ENCODE results near the gene ZSCAN30. TPM values are rescaled to one million over a fixed set of nuclear protein-coding genes. Genes with fewer than 3 reads are reported as not detected.

The ZSCAN30 gene
- total RNA-seq, result 15.6 and 24.0 TPM in 2 replicates

DNA sequence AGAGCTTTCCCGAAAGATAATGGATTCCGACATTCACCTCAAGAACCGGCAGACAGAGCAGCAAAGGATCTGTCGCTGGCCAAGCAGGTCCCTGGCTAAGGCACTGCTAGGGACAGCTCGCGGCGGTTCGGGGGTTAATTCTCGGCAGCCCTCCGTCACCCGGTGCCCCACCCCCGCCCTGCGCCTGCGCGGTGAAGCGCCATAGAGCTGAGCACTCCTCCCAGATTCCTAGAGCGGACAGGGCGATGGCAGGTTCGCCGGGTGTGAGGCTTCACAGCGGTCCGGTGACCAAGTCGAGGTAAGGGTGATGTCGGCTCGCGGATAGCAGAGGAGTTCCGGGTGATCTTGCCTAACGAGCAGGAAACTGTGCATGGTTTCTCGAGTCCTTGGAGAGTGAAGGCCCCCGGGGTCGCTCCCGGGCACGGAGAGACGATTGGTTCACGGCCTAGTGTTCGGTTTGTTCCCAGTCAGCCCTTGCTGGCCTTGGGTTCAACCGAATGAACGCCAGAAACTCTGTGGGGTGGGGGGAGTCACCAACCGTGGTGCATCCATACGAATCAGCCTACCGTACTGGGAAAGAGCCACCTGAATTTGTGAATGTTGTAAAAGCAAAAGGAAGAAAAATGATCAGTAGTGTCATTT lies at the start of gene ZSCAN30:
ZSCAN30 (minus strand) TSS at position 136 of the 642 bp plus-strand sequence. CDS start 25,877 bp downstream, outside the sequence.
- DNase-seq (ENCODE audit: low read depth), result peak; percentile 85

DNA sequence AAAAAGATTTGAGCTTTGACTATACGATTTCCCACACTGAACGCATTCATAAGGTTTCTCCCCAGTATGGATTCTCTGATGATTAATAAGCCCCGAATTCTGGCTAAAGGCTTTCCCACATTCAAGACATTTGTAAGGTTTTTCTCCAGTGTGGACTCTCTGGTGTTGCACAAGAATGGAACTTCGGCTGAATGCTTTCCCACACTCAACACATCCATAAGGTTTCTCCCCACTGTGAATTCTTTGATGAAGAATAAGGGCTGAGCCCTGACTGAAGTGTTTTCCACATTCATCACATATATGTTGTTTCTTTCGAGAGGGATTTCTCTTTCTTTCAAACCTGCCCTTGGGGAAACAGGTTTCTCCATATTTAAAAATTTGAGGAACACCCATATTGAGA lies 47.3 kb upstream of the ZSCAN30 start:
- no peak for DNase-seq (ENCODE audit: low read depth)

DNA sequence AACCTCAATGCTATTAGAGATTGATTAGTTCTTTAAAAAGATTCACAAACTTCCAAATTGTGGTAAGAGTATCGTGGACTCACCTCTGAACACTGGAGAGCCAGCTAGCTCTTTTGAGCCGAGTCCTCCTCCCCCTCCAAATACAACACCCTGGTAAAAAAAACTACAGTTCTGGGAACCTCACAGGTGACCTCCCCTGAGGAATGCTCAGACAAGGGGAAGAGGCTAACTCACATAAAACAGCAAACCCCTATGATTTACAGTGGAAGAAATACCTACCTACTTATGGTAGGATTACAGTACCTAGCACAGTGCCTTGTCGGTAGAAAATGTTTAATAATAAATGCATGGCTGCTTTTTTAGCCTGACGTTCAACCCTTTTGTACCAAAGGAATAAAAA lies 45.8 kb upstream of the ZSCAN30 start:
- no peak for DNase-seq (ENCODE audit: low read depth)

DNA sequence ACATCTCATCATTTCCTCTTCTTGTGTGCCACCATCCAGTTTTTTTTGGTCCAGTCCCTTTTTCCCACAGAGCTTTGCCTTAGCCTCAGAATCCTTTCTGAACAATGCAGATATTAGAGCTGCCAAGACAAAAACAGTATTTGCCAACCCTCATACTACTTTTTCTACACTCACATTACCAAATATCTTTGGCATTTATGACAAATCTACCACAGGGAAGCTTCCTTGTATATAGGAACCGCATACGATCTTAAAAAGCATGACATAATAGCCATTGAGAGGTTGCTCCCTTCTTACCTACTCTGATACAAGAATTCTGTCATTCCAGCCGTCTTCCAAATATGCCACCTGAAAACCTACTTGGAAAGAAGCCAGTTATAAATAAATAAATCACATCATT lies 44.8 kb upstream of the ZSCAN30 start:
- no peak for DNase-seq (ENCODE audit: low read depth)

DNA sequence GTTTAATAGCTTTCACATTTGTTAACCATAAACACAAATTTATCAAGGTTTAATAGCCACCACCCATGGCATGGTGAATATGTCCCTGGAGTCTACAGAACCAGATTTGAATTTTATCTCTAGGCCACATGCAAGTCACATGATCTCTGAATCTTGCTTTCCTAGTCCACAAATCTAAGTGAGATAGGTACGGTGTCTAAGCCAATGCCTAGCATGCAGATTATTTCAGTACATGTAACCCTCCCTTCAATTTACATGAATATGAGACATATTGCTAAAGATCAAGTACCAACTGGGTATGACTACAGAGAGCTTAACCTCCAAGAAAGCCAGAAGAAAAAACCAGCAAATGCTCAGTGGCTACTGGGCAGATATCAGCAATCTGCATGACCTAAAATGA lies 44.2 kb upstream of the ZSCAN30 start:
- no peak for DNase-seq (ENCODE audit: low read depth)

DNA sequence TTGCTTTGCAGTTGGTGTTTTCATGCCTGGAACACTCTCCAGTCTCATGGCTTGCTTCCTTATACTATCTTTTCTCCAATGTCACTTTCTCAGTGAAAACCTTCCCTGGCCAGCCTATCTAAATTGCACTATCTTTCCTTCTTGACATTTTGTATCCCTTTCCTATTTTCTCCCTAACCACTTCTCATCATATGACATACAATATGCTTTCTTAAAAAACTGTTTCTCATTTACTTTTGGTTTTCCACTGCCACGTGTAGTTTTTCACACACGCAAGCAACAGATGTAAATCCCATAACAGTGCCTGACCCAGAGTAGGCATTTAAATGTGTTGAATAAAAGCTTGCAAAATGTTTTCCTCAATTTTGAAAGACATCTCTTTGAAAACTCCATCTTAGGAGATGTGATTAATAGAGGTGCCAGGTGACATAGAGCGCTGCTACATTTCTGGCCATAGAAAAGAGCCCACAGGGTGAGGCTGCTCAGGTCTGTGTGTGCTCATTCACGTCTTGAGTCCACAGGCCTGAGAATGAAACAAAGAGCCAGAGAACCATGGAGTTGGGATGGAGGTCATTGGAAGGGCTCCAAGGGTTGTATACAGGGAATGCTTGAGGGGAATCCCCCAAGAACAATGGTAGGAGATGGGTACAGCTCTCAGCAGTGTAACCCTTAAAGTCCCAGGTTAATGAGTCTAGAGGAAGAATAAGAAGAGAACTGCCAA lies 41.5 kb upstream of the ZSCAN30 start:
- no peak for DNase-seq (ENCODE audit: low read depth)

DNA sequence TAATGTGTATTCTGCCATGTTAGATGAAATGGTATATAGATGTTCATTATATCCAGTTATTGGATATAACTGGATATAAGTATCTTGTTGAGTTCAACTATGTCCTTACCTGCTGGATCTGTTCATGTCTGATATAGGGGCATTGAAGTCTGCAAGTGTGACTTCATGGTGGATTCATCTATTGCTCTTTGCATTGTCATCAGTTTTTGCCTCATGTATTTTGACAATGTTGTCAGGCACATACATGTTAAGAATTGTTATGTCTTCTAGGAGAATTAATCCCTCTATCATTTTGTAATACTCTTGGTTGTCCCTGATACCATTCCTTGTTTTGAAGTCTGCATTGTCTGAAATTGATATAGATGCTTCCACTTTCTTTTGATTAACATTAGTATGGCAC lies 38.8 kb upstream of the ZSCAN30 start:
- no peak for DNase-seq (ENCODE audit: low read depth)

DNA sequence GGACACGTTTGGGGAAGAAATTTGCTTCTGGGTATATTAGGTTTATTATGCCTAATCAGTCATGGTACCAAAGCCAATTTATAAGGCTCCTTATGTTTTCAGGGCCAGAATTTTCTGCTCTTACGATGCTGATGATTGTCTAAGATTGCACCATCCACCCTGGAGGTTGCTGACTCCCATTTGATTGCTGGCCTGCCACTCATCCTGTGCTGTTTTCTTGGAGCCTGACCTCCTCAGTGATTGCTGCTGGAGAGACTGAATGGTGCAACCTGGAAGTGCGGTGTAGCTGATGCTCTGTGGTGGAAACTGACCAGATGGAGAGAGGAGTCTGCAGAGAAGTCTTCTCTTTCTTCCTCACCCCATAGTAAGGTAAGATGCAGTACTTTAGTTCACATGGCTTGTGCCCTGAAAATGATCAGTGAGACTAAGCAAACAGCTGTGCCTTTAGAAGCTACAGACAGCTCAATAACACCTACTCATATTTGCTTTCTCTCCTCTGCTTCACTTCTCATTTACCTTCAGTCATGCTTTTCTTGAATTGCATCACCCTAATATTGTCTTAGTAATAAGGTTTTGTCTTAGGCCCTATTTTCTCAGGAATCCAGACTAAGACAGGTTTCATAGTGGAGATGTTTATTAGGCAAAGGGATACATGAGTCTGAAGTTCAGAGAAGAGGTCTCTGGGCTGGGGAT lies 36.8 kb upstream of the ZSCAN30 start:
- no peak for DNase-seq (ENCODE audit: low read depth)

DNA sequence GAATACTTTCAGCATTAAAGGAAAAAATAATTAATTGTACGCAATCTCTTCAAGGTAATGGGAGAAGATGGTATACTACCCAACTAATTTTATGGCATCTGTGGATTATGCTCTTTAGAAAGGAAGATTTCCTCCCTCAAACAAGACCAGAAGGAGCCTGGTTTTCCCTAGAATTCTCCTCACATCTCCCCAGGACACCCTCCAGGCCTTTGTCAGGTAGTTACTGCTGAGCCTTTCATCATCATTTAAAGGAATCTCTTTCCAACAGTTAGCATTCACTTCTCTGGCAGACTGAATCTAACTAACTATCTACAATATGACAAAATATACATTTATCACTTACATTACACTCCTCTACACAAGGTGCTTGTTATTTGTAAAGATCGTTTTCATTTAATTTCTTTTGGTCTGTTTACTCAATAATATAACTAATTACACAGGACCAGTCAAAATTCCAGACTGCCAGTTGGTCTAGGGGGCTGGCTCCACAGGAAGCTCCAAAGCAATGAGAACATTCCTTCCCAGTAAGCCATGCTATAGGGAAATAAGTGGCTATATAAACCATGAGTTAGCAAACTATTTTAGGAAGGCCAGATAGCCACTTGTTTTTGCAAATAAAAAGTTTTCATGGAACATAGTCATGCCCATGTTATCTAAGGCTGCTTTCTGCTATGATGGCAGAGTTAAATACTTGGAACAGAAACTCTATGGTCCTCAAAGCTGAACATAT lies 35.1 kb upstream of the ZSCAN30 start:
- DNase-seq (ENCODE audit: low read depth), result no peak

DNA sequence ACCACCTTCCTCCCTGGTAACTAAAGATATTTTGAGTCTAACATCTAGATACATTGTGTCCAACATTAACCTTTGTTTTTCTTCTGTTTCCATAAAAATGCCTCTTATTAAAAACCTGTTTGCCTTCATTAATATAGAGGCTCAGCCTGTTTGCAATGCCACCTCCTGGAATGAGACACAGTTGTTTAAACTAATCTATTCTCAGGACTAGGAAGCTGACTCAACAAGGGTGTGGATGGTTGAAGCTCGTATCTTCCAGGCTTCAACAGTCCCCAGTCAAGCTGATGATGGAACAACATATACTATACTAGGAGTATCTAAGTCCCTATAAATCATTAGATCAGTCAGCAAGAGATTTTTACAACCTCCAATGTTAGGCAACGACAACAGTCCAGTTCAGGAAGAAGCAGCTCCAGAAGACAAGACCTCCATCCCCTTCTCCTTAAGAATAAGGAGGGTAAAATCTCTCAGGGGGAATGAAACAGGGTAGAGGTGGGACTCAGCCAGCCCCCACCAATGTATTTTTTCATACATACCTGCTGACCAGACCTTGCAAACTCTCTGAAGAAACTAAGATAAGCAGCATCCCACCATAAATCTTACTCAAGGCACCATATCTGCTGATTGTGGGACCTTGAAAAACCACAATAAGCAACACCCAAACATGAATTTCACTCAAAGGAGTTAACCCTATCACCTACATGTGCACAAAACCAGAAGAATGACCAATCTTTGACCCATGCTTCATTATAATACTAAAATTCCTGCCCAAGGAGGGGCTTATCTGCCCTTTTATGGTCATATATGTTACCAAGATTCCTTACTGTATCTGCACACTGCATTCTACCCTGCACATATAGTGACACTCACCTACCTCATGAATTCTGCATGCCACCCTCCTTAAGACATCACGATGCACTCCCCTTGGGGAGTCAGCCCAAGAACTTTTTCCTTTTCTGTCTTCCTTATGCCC lies 32.7 kb upstream of the ZSCAN30 start:
- DNase-seq (ENCODE audit: low read depth), result peak; percentile 21

DNA sequence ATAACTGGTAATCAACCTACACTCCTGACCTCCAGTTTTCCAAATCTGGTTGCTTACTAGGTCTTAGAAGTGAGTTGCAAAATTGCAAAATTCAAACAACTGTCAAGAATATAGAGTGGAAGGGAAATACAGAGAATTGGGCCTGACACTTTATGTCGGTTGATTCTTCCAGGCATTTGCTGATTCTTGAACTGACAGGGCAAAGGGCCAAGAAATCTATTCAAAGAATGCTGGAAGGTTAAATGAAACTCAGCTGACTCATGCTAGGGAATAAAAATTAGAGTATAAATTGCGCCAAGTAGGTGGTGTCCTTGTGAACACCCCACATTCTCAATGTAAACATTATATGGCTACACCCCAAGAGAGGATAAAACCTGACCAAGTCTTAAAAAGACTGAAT lies 21.5 kb upstream of the ZSCAN30 start:
- no peak for DNase-seq (ENCODE audit: low read depth)

DNA sequence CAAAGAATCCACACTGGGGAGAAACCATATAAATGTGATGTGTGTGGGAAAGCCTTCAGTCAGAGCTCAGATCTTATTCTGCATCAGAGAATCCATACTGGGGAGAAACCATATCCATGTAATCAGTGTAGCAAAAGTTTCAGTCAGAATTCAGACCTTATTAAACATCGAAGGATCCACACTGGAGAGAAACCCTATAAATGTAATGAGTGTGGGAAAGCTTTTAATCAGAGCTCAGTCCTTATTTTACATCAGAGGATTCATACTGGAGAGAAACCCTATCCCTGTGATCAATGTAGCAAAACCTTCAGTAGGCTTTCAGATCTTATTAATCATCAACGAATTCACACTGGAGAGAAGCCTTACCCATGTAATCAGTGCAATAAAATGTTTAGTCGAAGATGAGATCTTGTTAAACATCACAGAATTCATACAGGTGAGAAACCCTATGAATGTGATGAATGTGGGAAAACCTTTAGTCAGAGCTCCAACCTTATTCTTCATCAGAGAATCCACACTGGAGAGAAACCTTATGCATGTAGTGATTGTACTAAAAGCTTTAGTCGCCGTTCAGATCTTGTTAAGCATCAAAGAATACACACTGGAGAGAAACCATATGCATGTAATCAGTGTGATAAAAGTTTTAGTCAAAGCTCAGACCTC lies 16.7 kb upstream of the ZSCAN30 start:
- DNase-seq (ENCODE audit: low read depth), result no peak

DNA sequence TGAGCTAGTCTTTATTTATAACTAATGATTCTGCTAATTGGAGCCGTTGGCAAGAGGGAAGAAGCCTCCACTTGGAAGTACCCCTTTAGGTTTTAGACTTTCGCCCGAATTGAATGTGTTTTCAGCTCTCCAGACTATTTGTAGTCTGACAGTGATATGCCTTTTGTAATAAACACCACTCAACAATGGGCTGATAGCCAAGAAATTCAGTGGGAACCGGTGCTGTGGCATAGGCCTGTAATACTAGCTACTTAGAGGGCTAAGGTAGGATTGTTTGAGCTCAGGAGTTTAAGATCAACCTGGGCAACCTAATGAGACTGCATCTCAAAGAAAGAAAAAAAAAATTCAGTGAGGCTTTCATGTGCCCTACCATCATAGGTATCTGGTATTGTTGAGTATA lies 13.6 kb upstream of the ZSCAN30 start:
- no peak for DNase-seq (ENCODE audit: low read depth)

DNA sequence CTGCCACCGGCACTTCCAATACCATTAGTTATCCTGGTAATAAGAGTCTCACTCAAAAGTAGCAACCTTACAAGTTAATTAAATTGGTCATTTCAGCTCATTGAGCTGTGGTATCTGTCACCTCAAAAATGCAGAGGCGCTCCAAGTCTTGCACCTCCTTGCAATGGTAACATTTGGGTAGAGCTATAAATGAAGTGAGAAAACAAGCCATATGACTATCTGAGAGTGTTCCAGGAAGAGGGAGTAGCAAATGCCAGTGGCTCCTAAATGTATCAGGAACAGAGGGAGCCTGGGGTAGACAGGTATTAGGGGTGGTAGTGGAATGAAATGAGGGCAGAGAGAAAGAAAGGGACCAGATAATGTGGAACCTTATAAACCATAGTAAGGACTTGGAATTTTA lies 6.0 kb upstream of the ZSCAN30 start:
- DNase-seq (ENCODE audit: low read depth), result no peak

DNA sequence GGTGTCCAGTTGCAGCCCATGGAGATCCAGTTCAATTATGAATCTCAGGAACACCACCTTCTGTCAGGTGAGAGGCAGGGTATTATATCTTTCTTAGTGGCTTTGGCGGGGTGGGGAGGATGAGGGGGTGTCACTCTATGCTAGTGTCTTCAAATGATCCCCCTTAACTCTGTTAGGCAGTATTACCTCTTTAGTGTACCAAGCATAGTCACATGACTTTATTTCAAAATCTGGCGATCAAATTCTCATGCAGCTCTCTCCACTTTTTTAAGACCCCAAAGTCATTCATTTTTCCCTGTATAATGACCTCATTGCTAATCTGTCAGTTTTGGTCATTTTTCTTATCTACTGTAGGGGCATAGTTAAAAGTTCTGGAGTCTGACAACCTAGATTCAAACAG lies 1.1 kb upstream of the ZSCAN30 start:
- DNase-seq (ENCODE audit: low read depth), result no peak

DNA sequence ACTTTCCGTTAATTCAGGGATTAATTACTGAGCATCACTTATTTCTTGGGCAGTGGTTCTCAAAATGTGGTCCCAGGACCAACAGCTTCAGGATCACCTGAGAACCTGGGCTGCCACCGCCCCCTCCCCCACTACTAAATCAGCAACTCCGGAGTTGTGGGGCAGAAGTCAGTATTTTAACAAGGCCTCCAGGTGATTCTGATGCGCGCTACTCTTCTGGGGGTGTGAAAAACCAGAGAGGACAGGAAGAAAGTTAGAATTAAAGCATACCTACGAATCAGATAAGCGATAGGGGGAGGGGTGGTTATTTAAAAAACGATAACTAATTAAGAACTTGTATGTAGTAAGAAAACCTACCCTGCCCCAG lies 319 bp downstream of the ZSCAN30 start:
- DNase-seq (ENCODE audit: low read depth), result no peak

DNA sequence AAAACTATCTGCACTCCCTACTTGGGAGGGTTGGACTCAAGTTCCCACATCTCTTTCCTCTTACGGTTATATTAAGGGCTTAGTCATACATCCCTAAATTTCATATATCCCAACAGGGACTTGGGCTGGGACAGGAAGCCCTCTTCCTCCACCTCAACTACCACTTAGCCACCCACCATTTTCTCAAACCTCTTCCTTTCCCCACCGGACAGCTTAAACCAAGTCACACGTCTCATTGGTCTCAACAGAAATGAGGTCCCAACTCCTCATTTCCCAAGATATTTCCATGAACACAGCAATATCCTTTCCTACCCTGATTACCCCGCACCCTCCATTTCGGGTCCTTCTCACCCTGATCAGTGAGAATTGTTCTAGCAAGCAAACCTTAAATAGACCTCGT lies 736 bp downstream of the ZSCAN30 start:
- DNase-seq (ENCODE audit: low read depth), result no peak

DNA sequence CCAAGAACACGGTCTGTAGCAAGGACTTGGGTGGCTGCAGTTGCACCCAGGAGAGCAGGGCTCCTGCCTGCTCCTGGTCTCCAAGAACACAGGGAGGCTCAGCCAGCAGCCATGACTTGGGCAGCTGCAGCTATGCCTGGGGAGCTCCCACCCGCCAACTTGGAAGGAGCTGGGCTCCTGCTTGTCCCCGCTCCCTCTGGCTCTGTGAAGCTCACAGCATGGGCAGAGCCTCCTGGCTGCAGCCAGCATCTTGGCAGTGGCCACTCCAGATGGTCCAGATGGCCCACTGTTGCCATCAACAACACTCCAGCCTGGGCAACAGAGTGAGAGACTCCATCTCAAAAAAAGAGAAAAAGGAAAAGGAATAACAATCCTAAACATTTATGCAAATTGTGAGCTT lies 5.2 kb downstream of the ZSCAN30 start:
- no peak for DNase-seq (ENCODE audit: low read depth)

DNA sequence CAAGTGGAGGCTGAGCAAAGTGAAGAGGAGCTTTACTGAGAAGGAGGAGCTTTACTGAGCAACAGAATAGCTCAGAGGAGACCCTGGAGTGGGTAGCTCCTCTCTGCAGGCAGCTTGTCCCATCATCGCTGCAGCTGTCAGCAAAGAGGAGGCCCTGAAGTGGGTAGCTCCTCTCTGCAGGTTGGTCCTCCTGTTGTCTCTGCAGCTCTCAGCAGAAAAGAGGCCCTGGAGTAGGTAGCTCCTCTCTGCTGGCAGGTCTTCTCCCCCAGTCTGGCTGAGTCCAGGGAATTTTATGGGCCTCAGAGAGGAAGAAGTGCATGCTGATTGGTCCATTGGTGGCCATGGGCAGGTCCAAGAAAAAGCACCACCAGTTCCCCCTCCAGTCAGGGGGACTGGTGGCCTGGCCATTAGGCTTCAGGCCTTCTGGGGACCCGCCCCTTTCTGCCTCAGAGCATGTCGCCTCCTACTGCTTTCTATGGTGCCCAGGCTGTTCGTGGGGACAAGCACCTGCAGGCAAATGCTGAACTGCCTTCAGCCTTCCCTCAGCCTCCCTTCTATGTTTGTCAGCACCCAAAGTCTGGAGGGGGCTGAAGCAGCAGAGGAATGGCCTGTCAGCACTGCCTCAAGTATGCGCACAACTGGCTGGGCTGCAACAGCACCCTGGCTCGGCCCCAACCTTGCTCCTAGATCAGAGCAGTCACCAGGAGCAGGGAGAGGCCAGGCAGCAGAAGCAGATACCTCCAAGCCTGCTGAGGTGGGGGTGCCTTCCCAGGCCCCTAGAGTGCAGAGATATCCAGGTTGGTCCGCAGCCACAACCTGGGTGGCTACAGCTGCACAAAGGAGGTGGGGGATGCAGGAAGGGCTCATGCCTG lies 5.9 kb downstream of the ZSCAN30 start:
- no peak for DNase-seq (ENCODE audit: low read depth)

DNA sequence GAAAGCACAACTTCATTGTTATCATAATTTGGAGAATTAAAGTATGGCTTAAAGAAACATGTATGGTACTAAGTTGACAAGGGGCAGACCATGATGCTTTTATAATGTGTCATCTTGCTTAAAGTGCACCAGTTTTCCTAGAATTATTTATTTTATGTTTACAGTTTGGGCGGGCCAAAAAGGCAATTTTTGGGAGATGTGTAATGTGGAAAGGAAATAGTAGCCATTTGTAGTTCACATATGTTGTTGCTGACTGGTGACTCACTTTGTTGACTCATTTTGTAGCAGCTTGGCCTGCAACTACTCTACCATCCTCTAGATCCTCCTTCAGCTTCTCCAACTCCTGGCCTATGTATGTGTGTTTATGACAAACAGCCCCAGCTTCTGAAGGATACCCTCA lies 7.7 kb downstream of the ZSCAN30 start:
- peak; percentile 37 for DNase-seq (ENCODE audit: low read depth)

Data from renal cortical epithelial cell (primary cell).